Activated B cell treated with CpG ODN at 0.5 μM for 24 hours (primary cell): ENCODE measurements around the gene SNRNP25. TPM values are rescaled to one million over a fixed set of nuclear protein-coding genes. Genes with fewer than 3 reads are reported as not detected.

Experiments used
- ATAC-seq: fragments of 200-7000 bp; cut with Tn5 transposase; one replicate; pipeline ENCODE4 v1.10.0; 2021; ENCODE audit warnings: low read depth, mild to moderate bottlenecking, moderate library complexity
- CTCF ChIA-PET: fragments of 350-600 bp; sonication (Branson Sonifier 250); formaldehyde crosslinking; loops from one replicate; lab custom pipeline; 2021; ENCODE audit warnings: antibody characterized with exemption; lab: Charles Lee
- POLR2A ChIA-PET: fragments of 350-600 bp; sonication (Branson Sonifier 250); formaldehyde crosslinking; loops from one replicate; lab custom pipeline; 2021; ENCODE audit warnings: antibody characterized with exemption; lab: Charles Lee
- DNase-seq: peaks from one replicate; pipeline ENCODE4 v3.0.0; 2022
- H3K27ac Mint-ChIP-seq: one replicate; pipeline ENCODE4 v1.8.0; 2020; ENCODE audit warnings: mixed read lengths
- H3K27me3 Mint-ChIP-seq: one replicate; pipeline ENCODE4 v1.8.0; 2021; ENCODE audit warnings: mixed read lengths
- H3K36me3 Mint-ChIP-seq: one replicate; pipeline ENCODE4 v1.8.0; 2021; ENCODE audit warnings: low read depth, mixed read lengths
- H3K4me1 Mint-ChIP-seq: one replicate; pipeline ENCODE4 v1.8.0; 2021; ENCODE audit warnings: mixed read lengths
- H3K4me3 Mint-ChIP-seq: one replicate; pipeline ENCODE4 v1.8.0; 2020; ENCODE audit warnings: mild to moderate bottlenecking, mixed read lengths
- H3K9me3 Mint-ChIP-seq: one replicate; pipeline ENCODE4 v1.8.0; 2020; ENCODE audit warnings: mixed read lengths
- CTCF ChIP-seq: fragments of 200-600 bp; IDR thresholded peaks from one replicate; pipeline ENCODE4 v1.8.0; 2022; ENCODE audit warnings: antibody characterized with exemption, mild to moderate bottlenecking
- intact Hi-C: fragments of 100-400 bp; cut with micrococcal nuclease; formaldehyde crosslinking; loops from one replicate; pipeline ENCODE4 v1.15.1; 2024
- total RNA-seq: library from RNA; stranded (reverse); gene quantifications from 2 replicates; pipeline ENCODE4 v1.2.3, GENCODE V29; 2022

SNRNP25 gene
- total RNA-seq, 1 donor from 2014 or later: 34.9 TPM

- ChIA-PET CTCF (interaction anchor here (0.5 to 8.1 kb wide), 3 partner anchors 24 to 125 kb away, joined by 3 to 218 read pairs (median 3); no protein-coding TSS in a partner anchor), POLR2A (no interaction called here)
- intact Hi-C loops: no loop called here
- H3K4me1 Mint-ChIP-seq: peaks cover 4% of the 10 kb centered on the region
- H3K36me3 Mint-ChIP-seq: no peaks in the 10 kb centered on the region
- no peak overlapping the region for H3K4me3 Mint-ChIP-seq
- H3K27me3 Mint-ChIP-seq: peaks cover 2% of the 10 kb centered on the region
- no peak overlapping the region for H3K27ac Mint-ChIP-seq
- no peak for ATAC-seq
- no peak for TF ChIP-seq CTCF
- DNase-seq: no peak
- H3K9me3 Mint-ChIP-seq: no peaks in the 10 kb centered on the region
These were observed 9.8 kb downstream of the SNRNP25 start for GRCh38 chr16:63466-63865.

- intact Hi-C loops: loop anchor here (2.0 kb wide), 1 partner anchor 43 kb away; no protein-coding TSS in a partner anchor
- Mint-ChIP-seq H3K27ac (no peak overlapping the region), H3K27me3 (peaks cover 2% of the 10 kb centered on the region)
These were observed 10.6 kb downstream of the SNRNP25 start for GRCh38 chr16:63998-64913.

GRCh38 chr16:64914-65255 lies 11.3 kb downstream of the SNRNP25 start:
- CTCF ChIA-PET: interaction anchor here (1.1 to 8.1 kb wide), 8 partner anchors 8 to 297 kb away, joined by 3 to 218 read pairs (median 10); partner anchors contain the start of genes POLR3K and SNRNP25
- Mint-ChIP-seq H3K9me3 (no peaks in the 10 kb centered on the region), H3K27ac (no peak overlapping the region), H3K27me3 (peaks cover 2% of the 10 kb centered on the region), H3K4me1 (peaks cover 4% of the 10 kb centered on the region), H3K36me3 (no peaks in the 10 kb centered on the region), H3K4me3 (no peak overlapping the region)
- ATAC-seq: no peak
- no peak for DNase-seq
- no peak for TF ChIP-seq CTCF
- intact Hi-C loops: loop anchor here (1.0 to 2.0 kb wide), 7 partner anchors 12 to 297 kb away; partner anchors contain the start of genes POLR3K and SNRNP25
- POLR2A ChIA-PET: interaction anchor here (1.8 kb wide), 1 partner anchor 31 kb away, joined by 12 read pairs; no protein-coding TSS in a partner anchor

More at GRCh38 chr16:63998-64913, 10.6 kb downstream of the SNRNP25 start:
- Mint-ChIP-seq H3K9me3 (no peaks in the 10 kb centered on the region), H3K4me3 (no peak overlapping the region), H3K4me1 (peaks cover 4% of the 10 kb centered on the region), H3K36me3 (no peaks in the 10 kb centered on the region)
- DNase-seq: no peak
- TF ChIP-seq CTCF: no peak
- ChIA-PET CTCF (interaction anchor here (1.1 to 8.1 kb wide), 5 partner anchors 7 to 298 kb away, joined by 3 to 218 read pairs (median 9); partner anchors contain the start of genes POLR3K and SNRNP25), POLR2A (interaction anchor here (1.8 kb wide), 1 partner anchor 32 kb away, joined by 12 read pairs; no protein-coding TSS in a partner anchor)
- ATAC-seq: no peak

GRCh38 chr16:65745-66144 lies 12.1 kb downstream of the SNRNP25 start:
- no peaks in the 10 kb centered on the region for H3K9me3 Mint-ChIP-seq
- H3K4me1 Mint-ChIP-seq: peaks cover 4% of the 10 kb centered on the region
- no peak overlapping the region for H3K27ac Mint-ChIP-seq
- peaks cover 6% of the 10 kb centered on the region for H3K27me3 Mint-ChIP-seq
- POLR2A ChIA-PET: interaction anchor here (0.6 to 1.8 kb wide), 4 partner anchors 12 to 30 kb away, joined by 4 to 12 read pairs (median 5); no protein-coding TSS in a partner anchor
- H3K36me3 Mint-ChIP-seq: no peaks in the 10 kb centered on the region
- peak; percentile 50 for TF ChIP-seq CTCF
- no peak overlapping the region for H3K4me3 Mint-ChIP-seq
- ATAC-seq (peak; percentile 97), DNase-seq (peak; percentile 81)
- CTCF ChIA-PET: interaction anchor here (0.7 to 8.1 kb wide), 17 partner anchors 9 to 296 kb away, joined by 3 to 218 read pairs (median 4); partner anchors contain the start of genes POLR3K and SNRNP25
- intact Hi-C loops: loop anchor here (1.0 to 2.0 kb wide), 7 partner anchors 12 to 297 kb away; partner anchors contain the start of genes POLR3K and SNRNP25
